ENCODE results near the gene CORO2B.

CORO2B gene

DNA sequence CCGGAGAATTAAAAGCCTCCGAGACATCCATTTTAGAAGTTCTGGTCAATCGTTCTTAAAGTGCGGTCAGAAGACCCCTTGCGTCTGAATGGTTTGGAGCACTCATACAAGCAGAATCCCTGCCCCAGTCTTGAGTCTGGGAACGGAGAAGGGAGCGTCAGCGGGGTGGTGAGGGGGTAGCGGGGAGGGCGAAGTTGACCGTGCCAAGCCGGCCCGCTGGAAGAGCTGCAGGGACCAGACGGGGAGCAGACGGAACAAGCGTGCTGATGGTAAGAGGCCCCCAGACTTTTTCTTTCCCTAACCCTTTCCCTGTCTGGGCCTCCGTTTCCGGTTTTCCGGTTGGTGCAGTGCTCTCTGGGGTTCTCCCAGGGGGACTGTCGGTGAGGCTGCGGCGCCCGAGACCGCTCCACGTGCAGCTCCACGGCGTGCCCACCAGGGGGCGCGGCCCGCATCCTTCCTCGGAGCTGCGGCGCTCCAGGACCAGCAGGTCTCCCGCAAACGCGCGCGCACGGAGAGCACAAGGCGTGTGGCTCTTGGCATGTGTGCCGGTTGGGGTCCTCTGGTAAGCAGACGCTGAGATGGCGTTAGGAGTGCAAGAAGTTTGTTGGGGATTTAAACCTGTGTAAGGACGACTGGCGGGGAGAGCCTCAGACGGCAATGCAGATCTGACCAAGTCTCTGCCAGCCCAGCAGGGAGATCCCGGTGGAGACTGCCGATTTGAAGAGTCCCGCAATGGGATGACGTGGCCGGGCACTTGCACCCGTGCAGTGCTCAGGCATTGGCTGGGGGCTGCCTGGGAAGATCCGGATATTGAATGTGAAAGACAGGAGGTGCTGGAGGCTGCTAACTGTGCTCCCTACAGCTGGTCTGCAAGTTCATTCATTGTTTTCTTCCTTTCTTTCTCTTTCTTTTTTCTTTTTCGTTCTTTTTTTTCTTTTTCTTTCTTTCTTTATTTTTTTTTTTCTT, 19.2 kb upstream of the CORO2B start:
- TF ChIP-seq, protein P1, sequence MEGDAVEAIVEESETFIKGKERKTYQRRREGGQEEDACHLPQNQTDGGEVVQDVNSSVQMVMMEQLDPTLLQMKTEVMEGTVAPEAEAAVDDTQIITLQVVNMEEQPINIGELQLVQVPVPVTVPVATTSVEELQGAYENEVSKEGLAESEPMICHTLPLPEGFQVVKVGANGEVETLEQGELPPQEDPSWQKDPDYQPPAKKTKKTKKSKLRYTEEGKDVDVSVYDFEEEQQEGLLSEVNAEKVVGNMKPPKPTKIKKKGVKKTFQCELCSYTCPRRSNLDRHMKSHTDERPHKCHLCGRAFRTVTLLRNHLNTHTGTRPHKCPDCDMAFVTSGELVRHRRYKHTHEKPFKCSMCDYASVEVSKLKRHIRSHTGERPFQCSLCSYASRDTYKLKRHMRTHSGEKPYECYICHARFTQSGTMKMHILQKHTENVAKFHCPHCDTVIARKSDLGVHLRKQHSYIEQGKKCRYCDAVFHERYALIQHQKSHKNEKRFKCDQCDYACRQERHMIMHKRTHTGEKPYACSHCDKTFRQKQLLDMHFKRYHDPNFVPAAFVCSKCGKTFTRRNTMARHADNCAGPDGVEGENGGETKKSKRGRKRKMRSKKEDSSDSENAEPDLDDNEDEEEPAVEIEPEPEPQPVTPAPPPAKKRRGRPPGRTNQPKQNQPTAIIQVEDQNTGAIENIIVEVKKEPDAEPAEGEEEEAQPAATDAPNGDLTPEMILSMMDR (IDR thresholded peaks at IDR 0.05; ENCODE audit: low read depth, low read length), result peak; percentile 91
- peak overlapping the region; percentile 58 for H3K4me3 ChIP-seq (ENCODE audit: low read depth, low read length)

DNA sequence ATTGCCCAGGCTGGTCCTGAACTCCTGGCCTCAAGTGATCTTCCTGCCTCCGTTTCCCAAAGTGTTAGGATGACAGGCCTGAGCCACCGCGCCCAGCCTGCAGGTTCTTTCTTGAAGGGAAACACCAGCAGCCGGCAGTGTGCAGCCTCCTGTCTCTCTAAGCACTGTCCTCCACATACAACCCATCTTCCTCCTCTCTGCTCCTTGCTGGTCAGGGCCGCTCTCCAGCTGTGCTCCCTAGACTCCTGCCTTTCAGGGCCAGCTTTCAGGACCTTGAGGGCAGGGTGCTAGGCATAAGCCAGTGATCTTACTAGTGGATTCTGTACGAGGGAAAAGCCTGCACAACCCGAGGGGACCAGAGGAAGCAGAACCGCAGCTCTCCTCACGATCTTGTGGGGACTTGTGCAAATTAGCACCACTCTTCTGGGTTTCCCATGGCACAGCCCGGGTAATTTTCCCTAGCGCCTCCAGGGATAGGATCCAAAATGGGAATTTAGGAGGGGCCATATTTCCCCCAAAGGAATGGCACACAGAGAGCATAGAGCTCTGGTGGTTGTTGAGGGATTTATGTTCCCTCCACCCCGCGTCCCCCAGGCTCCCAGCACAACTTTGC, 18.2 kb upstream of the CORO2B start:
- TF ChIP-seq, protein P1 (IDR thresholded peaks at IDR 0.05; ENCODE audit: low read depth, low read length), result no peak

DNA sequence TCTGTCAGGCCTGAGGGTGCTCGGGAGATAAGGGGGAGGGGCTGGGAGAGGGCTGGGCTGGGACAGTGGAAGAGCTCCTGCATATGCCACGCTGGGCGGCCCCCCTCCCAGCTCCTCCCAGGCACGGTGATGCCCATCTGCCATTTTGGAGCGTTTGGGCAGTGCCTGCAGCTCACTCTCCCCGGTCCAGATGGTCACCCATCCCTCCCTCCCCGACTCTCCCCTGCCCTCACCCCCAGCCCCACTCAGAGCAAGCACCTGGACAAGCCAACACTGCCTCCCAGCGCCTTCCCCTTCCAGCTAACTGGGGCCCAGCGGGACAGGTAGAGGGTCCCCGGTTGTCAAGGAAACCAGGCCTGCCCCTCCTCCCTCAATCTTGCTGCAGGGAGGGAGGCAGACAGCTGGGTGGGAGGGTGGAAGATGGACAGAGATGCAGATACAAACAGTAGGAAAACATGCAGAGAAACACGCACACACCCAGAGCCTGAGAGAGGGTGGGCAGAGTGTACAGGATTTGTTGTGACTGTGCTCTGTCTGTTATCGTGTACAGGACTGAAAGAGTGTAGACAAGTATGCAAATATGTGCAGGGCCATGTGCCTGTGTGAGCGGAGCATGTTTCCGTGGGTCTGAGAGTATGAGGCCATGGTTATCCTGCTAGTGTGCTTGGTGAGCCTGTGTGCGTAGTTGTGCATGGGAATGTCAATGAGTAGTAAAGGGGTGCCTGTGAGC, 17.5 kb upstream of the CORO2B start:
- TF ChIP-seq, protein P1 (IDR thresholded peaks at IDR 0.05; ENCODE audit: low read depth, low read length), result no peak

More for the DNA sequence above, 18.2 kb upstream of the CORO2B start:
- H3K4me3 ChIP-seq (ENCODE audit: low read depth, low read length), result no peak overlapping the region

DNA sequence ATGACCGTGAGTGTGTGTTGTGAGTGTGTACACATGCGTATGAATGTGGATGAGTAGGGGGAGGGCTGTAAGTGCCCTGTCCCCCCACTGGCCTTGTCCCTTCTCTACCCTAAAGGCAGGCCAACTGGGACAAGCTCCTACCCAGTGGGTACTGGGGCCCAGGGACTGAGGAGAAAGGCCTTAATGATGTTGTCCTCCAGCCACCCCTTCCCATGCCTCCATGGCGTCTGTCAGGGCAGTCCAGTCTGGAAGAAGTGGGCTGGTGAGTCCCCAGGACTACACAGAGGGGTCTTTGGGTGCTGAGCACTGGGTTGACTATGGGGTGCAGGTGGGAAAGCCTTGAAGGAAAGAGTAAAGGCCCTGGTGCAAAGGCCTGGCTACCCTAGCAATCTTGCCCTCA, 16.9 kb upstream of the CORO2B start:
- H3K4me3 ChIP-seq (ENCODE audit: low read depth, low read length), result no peak overlapping the region
- TF ChIP-seq, protein P1 (IDR thresholded peaks at IDR 0.05; ENCODE audit: low read depth, low read length), result no peak

More for the DNA sequence above, 17.5 kb upstream of the CORO2B start:
- no peak overlapping the region for H3K4me3 ChIP-seq (ENCODE audit: low read depth, low read length)

DNA sequence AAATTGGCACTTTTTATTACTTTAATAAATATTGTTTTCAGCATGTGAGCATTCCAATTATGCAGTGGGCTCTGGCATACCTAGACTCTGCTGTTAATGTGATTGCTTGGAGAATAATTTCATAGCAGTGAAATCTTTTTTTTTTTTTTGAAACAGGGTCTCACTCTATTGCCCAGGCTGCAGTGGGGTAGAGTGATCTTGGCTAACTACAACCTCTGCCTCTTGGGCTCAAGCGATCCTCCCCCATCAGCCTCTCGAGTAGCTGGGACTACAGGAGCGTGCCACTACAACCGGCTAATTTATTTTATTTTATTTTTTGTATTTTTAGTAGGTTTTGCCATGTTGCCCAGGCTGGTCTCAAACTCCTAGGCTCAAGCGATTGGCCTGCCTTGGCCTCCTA, 14.6 kb upstream of the CORO2B start:
- TF ChIP-seq, protein P1 (IDR thresholded peaks at IDR 0.05; ENCODE audit: low read depth, low read length), result no peak
- no peak overlapping the region for H3K4me3 ChIP-seq (ENCODE audit: low read depth, low read length)

DNA sequence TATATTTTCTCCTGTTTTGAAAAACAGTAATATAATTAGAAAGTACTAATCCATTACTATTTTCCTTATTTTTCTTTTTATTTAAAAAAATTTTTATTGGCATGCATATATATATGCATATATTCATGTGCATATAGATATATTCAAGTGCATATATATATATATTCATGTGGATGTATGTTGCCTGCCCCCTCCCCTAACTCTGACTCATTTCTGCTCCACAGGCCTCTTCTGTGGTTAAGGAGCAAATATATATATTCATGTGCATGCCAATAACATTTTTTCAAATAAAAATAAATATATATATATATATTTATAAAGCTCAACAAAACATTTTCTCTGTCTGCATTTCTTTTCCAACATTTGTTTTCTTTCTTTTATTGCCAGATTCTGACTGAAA, 13.6 kb upstream of the CORO2B start:
- TF ChIP-seq, protein P1 (IDR thresholded peaks at IDR 0.05; ENCODE audit: low read depth, low read length), result no peak
- no peak overlapping the region for H3K4me3 ChIP-seq (ENCODE audit: low read depth, low read length)

Data from WI38 (cell line).